ENCODE results near the gene ELMOD3.
"Not testable (repeated sequence)": the region's sequence is repeated elsewhere in the genome, so short reads cannot be mapped to it uniquely, and the experiment has no call there.

The ELMOD3 gene

DNA sequence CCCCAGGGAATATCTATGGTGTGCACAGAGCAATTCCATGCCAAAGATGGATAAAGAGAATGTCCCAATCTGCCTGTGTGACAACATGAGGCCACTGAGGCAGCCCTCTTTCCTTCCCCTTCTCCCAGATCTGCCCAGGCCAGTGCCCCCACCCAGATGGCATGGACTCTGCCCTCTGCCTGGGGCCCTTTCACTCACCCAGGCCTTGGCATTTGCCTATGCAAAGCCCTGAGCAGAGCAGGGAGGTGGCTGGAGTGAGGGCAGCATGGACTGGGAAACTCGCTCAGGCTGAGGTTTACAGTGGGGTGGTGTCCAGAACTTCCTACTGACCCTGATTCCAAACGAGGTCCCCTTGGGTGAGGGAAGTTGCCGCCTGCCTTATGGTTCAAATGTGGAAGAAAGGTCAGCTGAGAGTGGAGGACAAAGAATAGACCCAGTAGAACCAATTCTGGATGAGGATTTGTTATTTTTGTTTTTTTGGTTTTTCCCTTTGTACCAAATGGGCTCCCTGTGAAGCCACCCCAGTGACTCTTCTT, 72.8 kb downstream of the ELMOD3 start:
- DNase-seq (ENCODE audit: low read depth): no peak

DNA sequence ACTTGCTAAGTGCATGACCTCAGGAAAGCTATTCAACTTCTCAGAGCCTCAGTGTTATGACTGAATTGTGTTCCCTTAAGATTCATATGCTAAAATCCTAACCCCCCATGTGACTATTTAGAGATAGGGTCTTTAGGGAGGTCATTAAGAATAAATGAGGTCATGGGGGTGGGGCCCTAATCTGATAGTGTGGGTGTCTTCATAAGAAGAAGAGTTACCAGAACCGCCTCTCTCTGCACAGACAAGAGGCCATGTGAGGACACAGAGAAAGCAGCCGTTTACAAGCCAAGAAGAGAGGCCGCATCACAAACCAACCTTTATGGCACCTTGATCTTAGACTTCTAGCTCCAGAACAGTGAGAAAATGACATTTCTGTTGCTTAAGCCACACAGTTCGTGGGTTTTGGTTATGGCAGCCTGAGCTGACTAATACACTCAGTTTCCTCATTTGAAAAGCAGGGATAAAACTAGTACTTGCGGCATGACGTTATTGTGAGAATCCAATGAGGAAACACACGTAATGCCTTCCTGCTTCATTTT, 73.8 kb downstream of the ELMOD3 start:
- no peak for DNase-seq (ENCODE audit: low read depth)

DNA sequence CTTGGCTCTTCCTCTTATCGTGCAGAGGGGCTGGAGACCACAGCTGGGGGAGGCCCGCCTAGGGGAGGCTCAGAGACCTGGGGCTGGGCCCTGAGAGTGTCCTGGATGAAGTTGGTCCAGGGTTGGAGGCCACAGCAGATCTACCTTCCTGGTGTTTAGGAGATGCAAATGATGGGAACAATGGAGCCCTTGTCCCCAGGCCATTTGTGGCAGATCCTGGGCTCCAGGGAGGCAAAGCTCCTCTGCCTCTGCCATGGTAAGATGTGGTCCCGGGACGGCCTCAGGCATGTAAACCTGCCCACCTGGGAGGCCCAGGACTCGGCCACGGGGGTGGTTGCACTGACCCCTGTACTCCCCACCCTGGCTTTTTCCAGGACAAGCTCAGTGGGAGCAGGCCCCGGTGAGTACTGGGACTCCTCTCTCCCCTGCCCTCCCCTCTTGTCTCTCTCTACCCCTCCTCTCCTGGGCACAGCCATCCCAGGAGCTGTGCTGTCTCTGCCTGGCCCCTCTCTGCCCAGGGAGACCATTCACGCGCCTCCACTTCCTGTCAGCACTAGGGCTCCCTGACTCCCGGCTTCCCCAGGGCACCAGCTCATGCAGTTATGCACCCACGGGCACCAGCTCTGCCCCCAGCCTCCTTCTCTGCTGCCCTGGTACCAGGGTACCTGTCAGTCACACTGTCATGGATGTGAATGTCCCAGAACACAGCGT, 74.8 kb downstream of the ELMOD3 start:
- DNase-seq (ENCODE audit: low read depth): no peak

DNA sequence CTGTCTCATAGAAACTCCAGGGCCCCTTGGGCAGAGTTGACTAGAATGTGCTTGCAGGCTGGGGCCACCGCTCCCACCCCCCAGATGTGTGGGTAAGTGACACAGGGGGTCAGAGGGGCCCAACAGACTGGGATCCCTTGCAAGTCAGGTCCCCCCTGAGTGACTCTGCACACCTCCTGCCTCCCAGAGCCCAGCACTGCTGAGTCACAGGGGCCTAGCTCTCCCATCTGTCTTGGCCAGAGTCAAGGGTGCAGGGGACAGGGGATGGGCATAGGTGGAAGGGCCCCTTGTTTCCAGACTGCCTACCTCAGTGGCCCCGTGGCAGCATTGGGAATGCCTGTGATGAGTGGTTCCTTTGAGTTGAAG, 75.3 kb downstream of the ELMOD3 start:
- DNase-seq (ENCODE audit: low read depth): no peak

DNA sequence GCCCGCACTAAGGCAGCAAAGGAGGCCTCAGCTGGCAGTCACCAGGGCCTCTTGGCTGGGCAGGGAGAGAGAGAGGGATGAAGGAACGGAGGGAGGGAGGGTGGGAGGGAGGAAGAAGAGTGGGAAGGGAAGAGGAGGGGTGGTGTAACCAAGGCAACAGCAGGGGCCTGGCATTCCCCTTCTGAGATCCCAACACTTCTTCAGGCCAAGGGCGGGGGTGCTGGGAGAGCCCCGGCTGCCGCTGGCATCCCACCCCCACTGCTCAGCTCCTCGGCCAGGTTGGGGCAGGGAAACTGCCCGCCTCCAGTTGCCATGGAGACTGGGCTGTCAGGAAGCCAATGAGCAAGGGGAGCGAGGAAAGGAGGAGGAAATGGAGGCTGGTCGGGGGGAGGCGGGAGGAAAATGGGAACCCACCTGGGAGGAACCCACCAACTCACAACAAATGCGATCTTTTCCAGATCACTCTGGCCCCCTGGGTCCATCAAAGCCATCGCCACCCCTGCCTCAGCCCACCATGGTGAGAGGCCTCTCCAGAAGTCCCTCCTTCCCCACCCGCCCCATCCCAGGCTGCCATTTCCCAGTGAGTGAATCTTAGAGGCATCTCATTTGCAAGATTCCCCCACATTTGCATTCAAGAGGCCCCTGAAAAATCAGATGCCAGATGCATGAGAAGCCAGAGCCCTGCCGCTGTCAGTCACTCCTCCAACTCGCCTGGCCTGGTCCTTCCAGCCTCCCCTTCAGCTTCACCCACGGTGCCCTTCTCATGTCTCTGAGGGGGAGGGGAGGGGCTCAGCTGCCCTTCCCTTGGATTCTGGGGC, 76.4 kb downstream of the ELMOD3 start:
- DNase-seq (ENCODE audit: low read depth): no peak

DNA sequence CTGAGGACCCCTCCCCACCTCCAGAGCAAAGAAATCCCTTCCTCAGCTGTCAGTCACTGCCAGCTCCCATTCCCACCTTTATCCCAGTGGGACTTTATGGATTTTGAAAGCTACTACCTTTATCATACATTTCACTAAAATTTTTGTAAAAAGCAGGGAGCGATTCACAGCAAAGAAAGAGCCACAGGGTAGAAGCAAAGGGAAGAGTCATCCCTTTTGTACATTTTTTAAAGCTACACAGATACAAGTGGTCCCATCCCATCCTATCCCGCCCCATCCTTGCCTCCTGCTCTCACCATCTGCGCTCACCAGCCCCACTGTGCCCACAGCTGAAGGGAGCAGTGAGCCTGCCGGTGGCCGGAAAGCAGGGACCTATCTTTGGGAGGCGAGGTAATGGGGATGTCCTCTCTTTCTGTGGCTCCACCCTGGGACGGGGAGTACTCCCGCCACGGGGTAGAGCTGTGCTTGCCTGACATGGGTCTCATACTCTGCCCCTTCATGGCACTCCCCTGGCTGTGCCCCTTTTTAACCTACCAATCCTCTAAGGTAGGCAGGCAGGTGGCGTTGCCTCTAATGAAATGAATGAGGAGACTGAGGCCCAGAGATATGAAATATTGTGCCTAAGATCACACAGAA, 77.1 kb downstream of the ELMOD3 start:
- DNase-seq (ENCODE audit: low read depth): no peak

DNA sequence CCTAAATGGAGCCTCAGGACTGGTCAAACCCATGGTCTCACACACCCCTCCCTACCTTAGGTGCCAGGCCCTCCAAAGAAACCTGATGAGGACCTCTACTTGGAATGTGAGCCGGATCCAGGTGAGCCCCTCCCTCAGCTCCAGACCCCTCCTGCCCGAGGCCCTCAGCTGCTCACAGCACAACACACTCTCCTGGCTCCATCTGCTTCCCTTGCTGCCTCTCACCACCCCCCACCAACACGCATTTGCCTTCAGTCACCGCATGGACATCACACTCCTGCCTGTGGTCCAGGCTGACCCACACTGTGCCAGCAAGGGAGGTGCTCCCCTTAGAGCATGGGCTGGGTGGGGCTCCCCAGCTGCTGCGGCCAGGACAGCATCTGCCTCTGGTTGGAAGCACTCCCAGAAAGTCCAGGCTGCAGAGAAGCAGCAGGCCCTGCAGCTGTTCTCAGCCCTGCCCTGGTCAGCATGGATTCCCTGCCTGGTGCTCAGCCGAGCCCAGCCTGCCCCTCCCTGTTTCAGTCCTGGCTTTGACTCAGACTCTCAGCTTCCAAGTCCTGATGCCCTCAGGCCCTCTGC, 79.0 kb downstream of the ELMOD3 start:
- DNase-seq (ENCODE audit: low read depth): no peak

DNA sequence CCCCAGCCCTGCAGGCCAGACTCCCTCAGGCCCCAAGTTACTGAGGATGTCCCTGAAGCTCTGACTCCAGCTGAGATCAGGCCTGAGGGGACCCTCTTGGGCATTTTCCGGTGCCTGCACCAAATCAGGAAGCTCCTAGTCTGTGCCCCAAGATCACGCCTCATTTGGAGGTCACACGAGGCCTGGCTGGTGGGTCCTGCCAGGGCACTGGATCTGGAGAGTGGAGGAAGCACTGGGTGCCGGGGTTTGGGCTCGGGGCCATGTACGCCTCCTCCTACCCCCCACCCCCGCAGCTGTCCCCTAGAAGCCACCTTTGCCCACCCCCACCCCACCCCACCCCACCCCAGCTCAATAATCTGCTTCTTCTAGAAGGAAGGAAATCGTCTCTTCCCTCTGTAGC, 80.1 kb downstream of the ELMOD3 start:
- no peak for DNase-seq (ENCODE audit: low read depth)

DNA sequence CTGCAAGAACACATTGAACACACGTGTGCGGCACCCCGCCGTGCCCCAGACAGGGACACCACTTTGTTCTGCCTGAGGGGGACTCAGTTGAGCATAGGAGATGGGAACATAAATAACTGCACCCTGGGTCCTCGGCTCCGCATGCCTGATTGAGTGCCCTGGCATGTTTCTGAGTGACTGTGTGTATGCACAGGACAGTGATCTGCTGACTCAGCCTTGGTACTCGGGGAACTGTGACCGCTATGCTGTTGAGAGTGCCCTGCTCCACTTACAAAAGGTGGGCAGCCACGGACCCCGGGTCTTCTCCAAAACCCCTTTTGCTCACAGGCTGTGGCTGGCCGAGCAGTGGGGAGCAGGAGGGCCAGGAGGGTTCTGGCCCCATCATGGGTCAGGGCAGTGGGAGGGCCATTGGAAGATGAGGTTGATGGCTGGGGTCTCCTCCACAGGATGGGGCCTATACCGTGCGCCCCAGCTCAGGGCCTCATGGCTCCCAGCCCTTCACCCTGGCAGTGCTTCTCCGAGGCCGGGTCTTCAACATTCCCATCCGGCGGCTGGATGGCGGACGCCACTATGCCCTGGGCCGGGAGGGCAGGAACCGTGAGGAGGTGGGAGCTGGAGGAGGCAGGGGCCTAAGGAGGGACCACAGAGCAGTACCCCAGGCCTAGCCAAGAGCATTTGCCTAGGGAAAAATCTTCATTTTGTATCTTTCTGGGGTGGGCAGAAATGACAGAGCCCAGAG, 80.8 kb downstream of the ELMOD3 start:
- DNase-seq (ENCODE audit: low read depth): no peak

DNA sequence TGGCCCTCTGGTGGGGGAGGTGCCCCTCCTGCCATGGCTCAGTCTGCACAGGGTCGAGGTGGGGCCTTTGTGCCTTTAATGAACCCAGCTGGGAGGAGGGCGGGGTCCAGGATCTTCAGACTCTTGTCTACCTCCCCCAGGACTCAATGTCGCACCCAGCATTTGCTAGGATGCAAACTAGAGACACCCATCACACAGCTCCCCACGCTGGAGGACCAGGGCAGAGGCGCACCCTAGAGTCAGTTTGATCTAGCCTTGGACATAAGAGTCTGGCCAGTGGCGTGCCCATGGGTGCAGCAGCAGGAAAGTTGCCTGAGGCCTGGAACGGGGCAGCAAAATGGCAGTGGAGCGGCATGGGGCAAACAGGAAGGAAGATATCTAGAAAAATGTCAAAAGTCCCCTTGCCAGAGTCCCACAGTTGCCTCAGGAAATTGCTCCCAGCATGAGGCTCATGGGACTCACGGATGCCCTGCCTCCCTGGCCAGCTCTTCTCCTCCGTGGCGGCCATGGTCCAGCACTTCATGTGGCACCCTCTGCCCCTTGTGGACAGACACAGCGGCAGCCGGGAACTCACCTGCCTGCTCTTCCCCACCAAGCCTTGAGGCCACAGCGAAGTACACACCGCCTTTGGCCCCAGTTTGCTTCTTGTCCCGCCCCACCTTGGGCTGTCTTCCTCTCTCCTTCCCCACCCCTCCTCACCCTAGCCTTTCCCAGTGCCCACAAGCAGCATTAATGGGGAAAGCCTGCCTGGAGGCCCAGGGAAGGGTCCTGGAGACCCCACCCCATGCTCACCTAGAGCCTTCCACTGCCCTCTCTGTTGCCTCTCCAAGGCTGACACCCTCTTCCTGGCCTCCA, 81.6 kb downstream of the ELMOD3 start:
- DNase-seq (ENCODE audit: low read depth): no peak

DNA sequence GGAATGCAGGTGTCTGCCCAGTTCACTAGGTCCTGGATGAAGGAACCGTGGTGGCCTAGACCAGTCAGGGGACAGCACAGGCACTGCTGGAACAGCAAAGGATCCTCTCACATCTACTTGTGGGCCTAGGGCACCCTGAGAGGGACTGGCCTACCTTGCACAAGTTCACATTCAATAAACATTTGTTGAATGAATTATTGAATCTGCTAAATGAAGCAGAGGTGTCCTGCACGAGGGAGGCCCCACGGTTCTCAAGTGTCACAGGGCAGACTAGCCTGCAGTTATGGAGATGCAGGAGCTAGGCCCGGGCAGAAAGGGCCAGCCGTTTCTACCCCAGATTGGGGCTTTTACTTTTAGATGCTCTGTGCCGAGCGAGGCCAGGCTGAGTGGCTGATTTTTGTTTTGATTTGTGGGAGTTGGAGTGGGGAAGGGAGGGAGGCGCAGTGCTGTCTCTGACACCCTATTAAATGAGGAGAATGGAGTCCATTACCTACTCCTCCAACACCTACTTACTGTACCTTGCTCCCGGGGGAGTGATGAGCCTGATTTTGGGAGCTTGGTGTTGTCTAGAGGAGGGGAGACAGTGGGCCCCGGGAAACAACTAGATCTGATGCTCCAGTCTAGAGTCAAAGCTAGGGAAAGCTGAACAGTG, 82.4 kb downstream of the ELMOD3 start:
- no peak for DNase-seq (ENCODE audit: low read depth)

DNA sequence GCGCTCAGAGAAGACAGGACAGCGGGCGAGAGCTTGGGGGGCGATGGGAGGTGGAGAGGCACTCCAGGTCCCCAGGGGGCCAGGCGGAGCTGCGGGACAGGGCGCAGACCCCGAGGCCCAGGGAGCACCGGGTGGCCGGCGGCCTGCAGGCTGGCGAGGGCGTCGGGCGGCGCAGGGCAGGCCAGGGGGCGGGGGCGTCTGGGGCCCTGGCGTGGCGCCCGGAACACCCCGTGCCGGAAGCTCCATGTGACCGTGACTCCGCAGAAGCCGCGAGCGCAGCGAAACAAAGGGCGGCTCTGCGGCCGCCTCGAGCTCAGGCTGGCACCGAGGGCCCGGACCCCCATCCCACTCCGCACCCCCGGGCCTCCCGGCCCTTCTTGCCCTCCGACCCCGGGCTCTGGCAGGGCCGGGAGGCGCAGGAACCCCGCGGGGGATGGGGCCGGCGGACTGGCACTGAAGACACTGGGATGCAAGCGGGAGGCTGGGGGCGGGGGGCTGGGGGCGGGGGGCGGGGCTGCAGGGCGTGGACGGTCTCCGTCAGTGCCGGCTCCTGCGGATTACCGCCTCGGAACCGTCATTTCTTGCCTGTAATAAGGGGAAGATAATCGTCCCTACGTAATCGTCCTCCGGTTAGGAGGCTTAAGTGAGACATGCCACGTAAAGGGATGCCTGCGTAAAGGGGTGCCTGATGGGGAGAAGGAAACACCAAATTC, 83.1 kb downstream of the ELMOD3 start:
- DNase-seq (ENCODE audit: low read depth): peak; percentile 62

DNA sequence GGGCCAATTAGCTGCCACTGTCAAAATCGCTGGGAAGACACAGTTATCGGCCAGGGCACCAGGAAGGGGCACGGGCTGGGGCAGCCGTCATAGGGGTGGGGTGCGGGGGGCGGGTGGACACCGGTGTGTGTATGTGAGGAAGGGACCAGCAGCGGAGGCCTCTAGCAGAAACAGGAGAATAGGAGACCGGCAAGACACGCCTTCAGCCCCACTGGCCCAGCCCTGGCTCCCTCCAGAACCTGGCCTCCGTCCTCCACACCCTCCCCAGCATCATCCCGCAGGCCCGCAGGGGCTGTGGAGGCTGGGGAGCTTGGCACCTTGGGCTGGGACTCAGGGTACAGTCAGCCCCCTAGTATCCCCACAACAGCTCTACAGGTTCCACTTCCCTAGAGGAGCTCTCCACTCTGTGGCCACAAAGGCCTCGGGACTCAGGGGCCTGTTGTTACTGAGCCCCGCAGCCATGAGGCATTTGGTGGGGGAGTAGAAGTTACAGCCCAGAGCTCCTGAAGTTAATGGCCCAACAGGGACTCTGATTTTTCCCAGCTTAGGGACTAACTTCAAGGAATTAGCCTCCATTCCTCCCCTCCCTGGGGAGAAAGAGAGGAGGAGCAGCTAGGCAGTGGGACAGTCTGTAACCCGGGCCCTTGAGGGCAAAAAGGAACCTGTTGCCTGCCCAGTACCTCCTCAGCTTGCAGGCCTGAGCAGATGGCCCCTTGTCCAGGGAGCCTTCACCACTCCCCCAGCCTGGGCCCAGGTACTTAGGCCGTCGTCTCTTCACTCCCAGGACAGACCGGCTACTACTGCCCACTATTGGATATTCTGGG, 83.8 kb downstream of the ELMOD3 start:
- DNase-seq (ENCODE audit: low read depth): no peak

DNA sequence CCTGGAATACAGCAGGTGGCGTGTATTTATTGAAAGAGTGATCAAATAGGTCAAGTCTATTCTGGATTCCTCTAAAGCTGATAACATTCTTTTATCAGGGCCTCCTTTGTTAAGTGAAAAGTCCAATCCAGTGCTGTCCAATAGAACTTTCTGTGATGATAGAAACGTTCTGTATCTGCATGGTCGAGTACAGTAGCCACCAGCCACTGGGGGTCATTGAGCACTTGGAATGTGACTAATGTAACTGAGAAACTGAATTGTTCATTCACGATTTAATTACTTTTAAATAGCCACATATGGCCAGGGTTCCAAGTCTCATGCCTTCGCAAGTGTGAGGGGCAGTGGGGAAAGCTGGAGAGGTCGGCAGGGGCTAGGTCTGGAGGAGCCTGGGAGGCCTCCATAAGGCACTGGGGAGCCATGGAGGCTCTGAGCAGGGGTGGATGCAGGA, 84.5 kb downstream of the ELMOD3 start:
- no peak for DNase-seq (ENCODE audit: low read depth)

DNA sequence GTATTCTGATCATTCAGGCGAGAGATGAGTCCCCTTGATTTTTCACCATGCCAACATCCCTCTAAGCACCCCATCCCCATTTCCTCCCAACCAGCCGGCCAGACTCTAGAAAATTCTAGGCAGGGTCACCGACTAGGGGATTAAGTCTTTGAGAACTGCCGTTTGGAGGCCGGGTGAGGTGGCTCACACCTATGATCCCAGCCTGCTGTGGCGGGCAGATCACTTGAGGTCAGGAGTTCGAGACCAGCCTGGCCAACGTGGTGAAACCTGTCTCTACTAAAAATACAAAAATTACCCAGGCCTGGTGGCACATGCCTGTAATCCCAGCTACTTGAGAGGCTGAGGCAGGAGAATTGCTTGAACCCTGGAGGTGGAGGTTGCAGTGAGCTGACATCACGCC, 85.0 kb downstream of the ELMOD3 start:
- DNase-seq (ENCODE audit: low read depth): not testable (repeated sequence)

DNA sequence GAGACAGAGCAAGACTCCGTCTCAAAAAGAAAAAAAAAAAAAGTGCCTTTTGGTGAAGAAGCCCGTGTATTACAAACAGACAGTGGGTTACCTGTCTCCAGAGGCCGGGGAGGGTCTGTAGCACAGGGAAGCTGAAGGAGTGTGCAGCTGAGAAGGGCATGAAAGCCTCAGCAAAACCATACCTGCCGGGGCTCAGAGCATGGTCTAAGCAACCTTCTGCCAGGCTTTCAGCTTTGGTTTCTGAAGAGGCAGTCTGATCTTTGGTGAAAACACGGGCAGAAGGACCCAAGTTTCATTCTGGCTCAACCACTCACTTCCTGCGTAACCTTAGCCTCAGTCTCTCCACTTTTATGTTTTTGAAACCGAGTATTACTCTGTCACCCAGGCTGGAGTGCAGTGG, 85.4 kb downstream of the ELMOD3 start:
- no peak for DNase-seq (ENCODE audit: low read depth)

DNA sequence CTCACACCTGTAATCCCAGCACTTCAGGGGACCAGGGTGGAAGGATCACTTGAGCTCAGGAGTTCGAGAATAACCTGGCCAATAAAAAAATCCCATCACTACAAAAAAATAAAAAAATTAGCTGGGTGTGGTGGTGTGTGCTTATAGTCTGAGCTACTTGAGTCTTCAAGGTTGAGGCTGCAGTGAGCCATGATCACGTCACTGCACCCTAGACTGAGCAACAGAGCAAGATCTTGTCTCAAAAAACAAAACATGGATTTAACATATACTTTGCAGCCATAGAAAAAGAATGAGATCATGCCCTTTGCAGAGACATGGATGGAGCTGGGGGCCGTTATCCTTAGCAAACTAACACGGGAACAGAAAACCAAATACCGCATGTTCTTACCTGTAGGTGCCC, 86.2 kb downstream of the ELMOD3 start:
- DNase-seq (ENCODE audit: low read depth): no peak
